ENCODE results near the gene TNFRSF8.

Gene TNFRSF8

GRCh38 chr1:12191242-12192032 is 128.3 kb downstream of the TNFRSF8 start:
- no peak for DNase-seq (ENCODE audit: low spot score)

Data from kidney tubule cell (primary cell).